ENCODE results near the gene PDZD2. TPM values are rescaled to one million over a fixed set of nuclear protein-coding genes. Genes with fewer than 3 reads are reported as not detected.
"Not testable (repeated sequence)": the region's sequence is repeated elsewhere in the genome, so short reads cannot be mapped to it uniquely, and the experiment has no call there.

PDZD2 gene
- under 1 TPM; 0.04 to 0.14 TPM for total RNA-seq

GRCh38 chr5:31638748-31639418, at the start of gene PDZD2:
Gene PDZD2, plus strand, starts transcription at chr5:31639131.
- intact Hi-C loops (cut with DNase I, micrococcal nuclease), result loop anchor here in 1 of 2 experiments (1.0 kb wide), 1 partner anchor 107 kb away; the partner anchor contains the start of genes C5orf22 and DROSHA
- ChIA-PET POLR2A (interaction anchor here (0.8 kb wide), 1 partner anchor 525 kb away, joined by 3 read pairs; no protein-coding TSS in a partner anchor), CTCF (interaction anchor here (0.5 to 1.7 kb wide), 15 partner anchors 8 to 454 kb away, joined by 3 to 5 read pairs (median 3); no protein-coding TSS in a partner anchor)
- Mint-ChIP-seq H3K27me3 (peaks cover 18% of the 10 kb centered on the region), H3K4me1 (peaks cover 16% of the 10 kb centered on the region), H3K36me3 (ENCODE audit: low read depth) (no peaks in the 10 kb centered on the region), H3K4me3 (peak within 1 kb of the TSS; percentile 76), H3K27ac (no peak within 1 kb of the TSS), H3K9me3 (ENCODE audit: low read depth) (no peaks in the 10 kb centered on the region)
- ATAC-seq, result peak; percentile 82
- DNase-seq, result peak; percentile 82

DNA sequence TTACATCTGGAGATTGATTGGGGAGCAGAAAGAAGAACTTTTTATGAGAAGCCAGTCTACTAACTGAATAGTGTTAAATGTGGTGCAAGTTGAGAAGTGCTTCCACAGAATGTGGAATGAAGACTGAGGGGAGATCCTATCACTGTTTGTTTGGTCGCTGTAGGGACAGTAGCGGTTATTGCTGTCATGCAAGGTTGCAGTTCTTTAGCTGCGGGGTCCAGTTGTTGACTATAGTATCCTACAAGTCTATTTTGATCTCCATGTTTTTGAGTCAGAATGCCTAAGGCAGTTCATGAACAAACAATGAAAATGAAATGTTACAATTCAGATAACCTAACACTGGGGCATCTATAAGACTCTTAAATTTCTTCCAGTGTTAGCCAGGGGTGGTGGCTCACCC, 45.3 kb upstream of the PDZD2 start:
- CTCF ChIA-PET, result interaction anchor here (1.7 kb wide), 1 partner anchor 12 kb away, joined by 4 read pairs; no protein-coding TSS in a partner anchor
- intact Hi-C loops (cut with DNase I, micrococcal nuclease), result no loop called here
- no peaks in the 10 kb centered on the region for H3K9me3 Mint-ChIP-seq (ENCODE audit: low read depth)

GRCh38 chr5:31596354-31596753, 42.6 kb upstream of the PDZD2 start:
- Mint-ChIP-seq H3K27ac (no peak overlapping the region), H3K36me3 (ENCODE audit: low read depth) (no peaks in the 10 kb centered on the region), H3K4me1 (no peaks in the 10 kb centered on the region), H3K4me3 (no peak overlapping the region), H3K9me3 (ENCODE audit: low read depth) (no peaks in the 10 kb centered on the region), H3K27me3 (peaks cover 6% of the 10 kb centered on the region)
- CTCF ChIA-PET, result no interaction called here
- intact Hi-C loops (cut with DNase I, micrococcal nuclease), result no loop called here
- ATAC-seq, result no peak
- no peak for DNase-seq
- POLR2A ChIA-PET, result no interaction called here

More for the DNA sequence above, 45.3 kb upstream of the PDZD2 start:
- POLR2A ChIA-PET, result no interaction called here
- Mint-ChIP-seq H3K27me3 (peaks cover 3% of the 10 kb centered on the region), H3K4me1 (no peaks in the 10 kb centered on the region), H3K36me3 (ENCODE audit: low read depth) (no peaks in the 10 kb centered on the region), H3K27ac (no peak overlapping the region), H3K4me3 (no peak overlapping the region)
- DNase-seq, result no peak
- ATAC-seq, result no peak

- no peak for ATAC-seq
- no peak for DNase-seq
- H3K4me1 Mint-ChIP-seq, result no peaks in the 10 kb centered on the region
- no peak overlapping the region for H3K27ac Mint-ChIP-seq
- intact Hi-C loops (cut with DNase I, micrococcal nuclease), result no loop called here
- ChIA-PET POLR2A (no interaction called here), CTCF (no interaction called here)
- no peaks in the 10 kb centered on the region for H3K36me3 Mint-ChIP-seq (ENCODE audit: low read depth)
- peaks cover 9% of the 10 kb centered on the region for H3K27me3 Mint-ChIP-seq
- no peaks in the 10 kb centered on the region for H3K9me3 Mint-ChIP-seq (ENCODE audit: low read depth)
- no peak overlapping the region for H3K4me3 Mint-ChIP-seq
Measured at GRCh38 chr5:31598640-31599611, 40.0 kb upstream of the PDZD2 start.

- H3K27me3 Mint-ChIP-seq; H3K27ac Mint-ChIP-seq; DNase-seq; H3K36me3 Mint-ChIP-seq (ENCODE audit: low read depth); ATAC-seq; H3K9me3 Mint-ChIP-seq (ENCODE audit: low read depth); intact Hi-C loops (cut with DNase I, micrococcal nuclease); H3K4me3 Mint-ChIP-seq; POLR2A ChIA-PET; H3K4me1 Mint-ChIP-seq; CTCF ChIA-PET: not testable (repeated sequence)
Measured at GRCh38 chr5:31602305-31602704, 36.6 kb upstream of the PDZD2 start.

GRCh38 chr5:31604240-31604639, 34.7 kb upstream of the PDZD2 start:
- Mint-ChIP-seq H3K9me3 (ENCODE audit: low read depth) (no peaks in the 10 kb centered on the region), H3K27ac (no peak overlapping the region), H3K4me3 (no peak overlapping the region), H3K4me1 (no peaks in the 10 kb centered on the region), H3K36me3 (ENCODE audit: low read depth) (no peaks in the 10 kb centered on the region), H3K27me3 (peaks cover 5% of the 10 kb centered on the region)
- no peak for DNase-seq
- POLR2A ChIA-PET, result no interaction called here
- intact Hi-C loops (cut with DNase I, micrococcal nuclease), result no loop called here
- ATAC-seq, result no peak
- CTCF ChIA-PET, result interaction anchor here (0.6 kb wide), 1 partner anchor 500 kb away, joined by 3 read pairs; no protein-coding TSS in a partner anchor

GRCh38 chr5:31604644-31605043, 34.3 kb upstream of the PDZD2 start:
- Mint-ChIP-seq H3K4me1 (no peaks in the 10 kb centered on the region), H3K27me3 (peaks cover 5% of the 10 kb centered on the region), H3K4me3 (no peak overlapping the region), H3K9me3 (ENCODE audit: low read depth) (no peaks in the 10 kb centered on the region), H3K36me3 (ENCODE audit: low read depth) (no peaks in the 10 kb centered on the region), H3K27ac (no peak overlapping the region)
- ATAC-seq (no peak), DNase-seq (no peak)
- intact Hi-C loops (cut with DNase I, micrococcal nuclease), result no loop called here
- ChIA-PET POLR2A (no interaction called here), CTCF (interaction anchor here (0.6 kb wide), 1 partner anchor 499 kb away, joined by 3 read pairs; no protein-coding TSS in a partner anchor)

- no peaks in the 10 kb centered on the region for H3K4me1 Mint-ChIP-seq
- CTCF ChIA-PET, result no interaction called here
Measured at GRCh38 chr5:31605920-31606319, 33.0 kb upstream of the PDZD2 start.

DNA sequence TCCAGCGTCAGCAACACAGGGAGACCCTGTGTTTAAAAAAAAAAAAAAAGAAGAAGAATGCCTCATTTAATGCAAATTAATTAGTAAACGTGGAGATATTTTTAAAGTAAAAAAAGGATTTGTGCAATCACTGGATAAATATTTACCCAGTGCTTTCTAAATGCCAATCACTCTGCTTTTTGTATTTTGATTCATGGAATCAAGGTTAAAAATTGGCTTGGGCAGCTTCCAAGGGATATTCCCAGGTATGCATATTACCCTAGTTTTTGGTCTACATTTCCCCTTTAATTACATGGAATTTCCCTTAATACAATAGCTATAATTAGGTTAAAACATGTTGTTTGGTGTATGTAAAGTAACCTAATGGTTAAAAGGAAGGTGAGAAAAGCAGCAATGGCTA, 31.4 kb upstream of the PDZD2 start:
- no peaks in the 10 kb centered on the region for H3K27me3 Mint-ChIP-seq
- DNase-seq (no peak), ATAC-seq (no peak)
- H3K4me1 Mint-ChIP-seq, result no peaks in the 10 kb centered on the region
- intact Hi-C loops (cut with DNase I, micrococcal nuclease), result no loop called here
- no peak overlapping the region for H3K4me3 Mint-ChIP-seq
- POLR2A ChIA-PET, result no interaction called here
- H3K27ac Mint-ChIP-seq, result no peak overlapping the region
- CTCF ChIA-PET, result no interaction called here
- no peaks in the 10 kb centered on the region for H3K9me3 Mint-ChIP-seq (ENCODE audit: low read depth)
- H3K36me3 Mint-ChIP-seq (ENCODE audit: low read depth), result no peaks in the 10 kb centered on the region

More at GRCh38 chr5:31605920-31606319, 33.0 kb upstream of the PDZD2 start:
- DNase-seq (no peak), ATAC-seq (no peak)
- H3K36me3 Mint-ChIP-seq (ENCODE audit: low read depth), result no peaks in the 10 kb centered on the region
- no peak overlapping the region for H3K27ac Mint-ChIP-seq
- no peak overlapping the region for H3K4me3 Mint-ChIP-seq
- no peaks in the 10 kb centered on the region for H3K9me3 Mint-ChIP-seq (ENCODE audit: low read depth)
- peaks cover 5% of the 10 kb centered on the region for H3K27me3 Mint-ChIP-seq
- POLR2A ChIA-PET, result no interaction called here
- intact Hi-C loops (cut with DNase I, micrococcal nuclease), result no loop called here

DNA sequence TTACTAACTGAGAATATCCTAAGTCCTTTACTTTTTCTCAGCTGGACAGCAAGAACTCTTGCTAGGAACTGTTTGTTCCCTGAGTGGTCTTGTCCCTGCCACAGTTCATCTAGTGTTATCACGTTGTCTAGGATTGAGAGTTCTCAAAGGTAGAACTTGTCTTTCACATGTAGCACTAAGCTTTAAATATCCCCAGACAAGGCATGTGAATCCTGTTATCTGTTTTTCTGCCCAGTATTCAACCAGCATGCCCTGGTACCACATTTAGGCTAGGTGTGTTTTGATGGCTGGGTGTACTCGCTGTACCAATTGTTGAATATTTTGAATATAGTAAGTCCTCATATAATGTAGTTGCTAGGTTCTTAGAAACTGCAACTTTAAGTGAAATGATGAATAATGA, 27.9 kb upstream of the PDZD2 start:
- no peaks in the 10 kb centered on the region for H3K4me1 Mint-ChIP-seq
- no peak for ATAC-seq
- no peak overlapping the region for H3K27ac Mint-ChIP-seq
- H3K9me3 Mint-ChIP-seq (ENCODE audit: low read depth), result no peaks in the 10 kb centered on the region
- H3K27me3 Mint-ChIP-seq, result peaks cover 2% of the 10 kb centered on the region
- no peak for DNase-seq
- intact Hi-C loops (cut with DNase I, micrococcal nuclease), result no loop called here
- H3K4me3 Mint-ChIP-seq, result no peak overlapping the region
- ChIA-PET CTCF (no interaction called here), POLR2A (no interaction called here)
- H3K36me3 Mint-ChIP-seq (ENCODE audit: low read depth), result no peaks in the 10 kb centered on the region

- H3K9me3 Mint-ChIP-seq (ENCODE audit: low read depth), result no peaks in the 10 kb centered on the region
- ATAC-seq (no peak), DNase-seq (no peak)
- no peaks in the 10 kb centered on the region for H3K36me3 Mint-ChIP-seq (ENCODE audit: low read depth)
- H3K27ac Mint-ChIP-seq, result no peak overlapping the region
- H3K4me3 Mint-ChIP-seq, result no peak overlapping the region
- POLR2A ChIA-PET, result no interaction called here
- CTCF ChIA-PET, result no interaction called here
- intact Hi-C loops (cut with DNase I, micrococcal nuclease), result no loop called here
- H3K27me3 Mint-ChIP-seq, result peaks cover 18% of the 10 kb centered on the region
- H3K4me1 Mint-ChIP-seq, result peaks cover 4% of the 10 kb centered on the region
Measured at GRCh38 chr5:31613651-31614050, 25.3 kb upstream of the PDZD2 start.
